NCI-H69 (cell line): ENCODE results near the gene SHB.

Experiments
- DNase-seq: peaks from one replicate; lab custom pipeline; 2025; lab: John Stamatoyannopoulos, UW

The SHB gene

DNA sequence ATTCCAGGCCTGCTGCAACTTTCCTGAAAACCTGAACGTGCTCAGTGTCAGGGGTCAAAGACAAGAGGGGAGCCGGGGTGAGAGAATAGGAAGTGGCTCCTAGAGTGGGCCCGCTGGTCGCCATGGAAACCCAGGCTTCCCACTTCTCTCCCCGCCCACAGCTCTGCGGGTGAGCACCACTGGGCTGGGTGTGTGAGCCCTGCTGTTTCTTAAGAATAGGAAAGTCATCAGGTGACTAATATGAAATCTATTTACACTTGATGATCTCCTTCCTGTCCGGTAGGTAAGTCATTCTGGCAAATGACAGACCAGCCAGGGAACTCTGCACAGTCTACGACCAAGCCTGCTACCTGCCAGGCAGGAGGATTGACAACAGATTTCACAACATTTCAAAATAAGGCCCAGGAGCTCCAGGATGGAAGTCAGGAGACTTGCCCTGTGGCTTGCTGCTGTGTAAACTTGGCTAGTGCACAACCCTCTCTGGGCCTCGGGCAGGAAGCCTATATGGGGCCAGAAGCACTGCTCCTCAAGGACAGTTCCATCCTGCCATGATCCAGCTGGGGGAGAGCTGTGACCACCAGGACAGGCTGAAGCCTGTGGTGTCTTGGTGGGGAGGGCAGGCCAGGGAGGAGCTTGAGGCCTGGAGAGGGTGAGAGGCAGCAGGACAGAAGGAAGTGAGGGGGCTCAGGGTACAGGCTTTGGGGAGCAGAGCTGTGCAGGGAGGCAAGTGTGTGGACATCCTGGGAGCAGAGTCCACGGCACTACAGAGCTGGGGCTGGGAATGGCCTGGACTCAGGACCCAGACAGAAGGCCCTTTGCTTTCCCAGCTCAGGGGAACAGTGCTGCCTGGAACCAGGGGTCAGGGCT lies 60.6 kb downstream of the SHB start:
- DNase-seq = peak; percentile 90

DNA sequence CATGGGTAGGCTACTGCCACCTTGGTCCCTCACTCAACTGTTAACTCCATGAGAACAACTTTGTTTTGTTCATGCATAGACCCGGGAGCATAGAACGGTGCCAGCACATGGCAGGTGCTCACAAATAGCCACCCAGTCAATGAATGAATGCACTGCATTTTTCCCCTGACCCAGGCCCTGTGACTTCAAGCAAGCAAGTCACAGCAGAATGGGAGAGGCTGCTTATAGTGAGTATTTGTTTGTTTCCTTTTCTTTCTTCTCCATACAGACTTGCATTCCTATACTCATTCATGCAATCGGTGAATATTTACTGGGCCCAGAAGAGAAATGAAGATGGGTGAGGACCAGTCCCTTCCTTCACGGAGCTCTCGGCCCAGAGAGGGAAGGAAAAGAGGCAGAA lies 62.0 kb downstream of the SHB start:
- no peak for DNase-seq

DNA sequence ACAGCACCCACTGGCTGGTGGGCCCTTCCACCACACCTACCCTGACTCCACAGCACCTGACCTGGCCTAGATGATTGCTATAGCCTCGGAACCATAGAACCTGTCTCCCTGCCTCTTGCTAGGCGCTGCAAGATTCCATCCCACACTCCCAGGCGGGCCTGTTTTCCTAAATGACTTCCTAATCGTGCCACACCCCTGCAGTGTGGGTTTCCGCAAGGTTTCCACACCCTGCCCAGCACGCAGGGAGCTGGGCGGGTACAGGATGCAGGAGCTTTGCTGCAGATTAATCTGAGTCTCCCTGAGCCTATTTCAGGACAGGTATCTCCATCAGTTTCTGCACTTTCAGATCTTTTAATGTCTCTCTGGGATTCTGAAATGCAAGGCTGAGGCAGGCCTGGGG lies 62.9 kb downstream of the SHB start:
- no peak for DNase-seq

DNA sequence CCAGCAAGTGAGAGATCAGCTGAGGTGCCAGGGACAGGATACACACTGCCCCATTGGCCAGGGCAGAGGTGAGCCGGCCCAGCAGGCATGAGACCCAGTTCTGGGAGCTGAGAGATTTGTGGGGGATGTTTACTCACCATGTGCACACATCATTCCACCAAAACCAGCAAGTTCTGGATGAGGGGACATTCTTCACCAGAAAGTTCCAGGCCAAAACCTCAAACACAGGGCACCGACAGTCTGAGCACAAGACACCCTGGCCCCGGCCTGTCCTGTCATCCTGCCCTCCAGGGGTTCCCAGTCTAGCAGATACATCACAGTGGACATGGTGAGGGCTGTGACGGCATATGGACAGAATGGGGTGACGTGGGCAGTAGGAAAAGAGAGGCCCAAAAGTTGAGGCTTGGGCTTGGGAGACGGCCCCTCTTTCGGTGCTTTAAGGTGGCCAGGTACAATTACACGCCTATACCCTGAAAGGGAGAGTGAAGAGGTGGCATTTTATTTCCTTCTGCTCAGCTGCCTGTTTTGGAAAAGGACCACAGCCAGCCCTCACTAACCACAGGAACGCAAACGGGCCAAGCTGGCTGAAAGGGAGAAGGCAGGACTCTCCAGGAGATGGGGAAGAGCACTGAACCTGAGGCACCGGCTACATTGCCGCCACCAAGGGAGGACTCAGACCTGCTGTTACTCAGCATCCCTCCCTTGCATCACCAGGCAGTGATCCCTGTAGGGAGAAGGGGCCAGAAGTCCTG lies 64.0 kb downstream of the SHB start:
- no peak for DNase-seq

DNA sequence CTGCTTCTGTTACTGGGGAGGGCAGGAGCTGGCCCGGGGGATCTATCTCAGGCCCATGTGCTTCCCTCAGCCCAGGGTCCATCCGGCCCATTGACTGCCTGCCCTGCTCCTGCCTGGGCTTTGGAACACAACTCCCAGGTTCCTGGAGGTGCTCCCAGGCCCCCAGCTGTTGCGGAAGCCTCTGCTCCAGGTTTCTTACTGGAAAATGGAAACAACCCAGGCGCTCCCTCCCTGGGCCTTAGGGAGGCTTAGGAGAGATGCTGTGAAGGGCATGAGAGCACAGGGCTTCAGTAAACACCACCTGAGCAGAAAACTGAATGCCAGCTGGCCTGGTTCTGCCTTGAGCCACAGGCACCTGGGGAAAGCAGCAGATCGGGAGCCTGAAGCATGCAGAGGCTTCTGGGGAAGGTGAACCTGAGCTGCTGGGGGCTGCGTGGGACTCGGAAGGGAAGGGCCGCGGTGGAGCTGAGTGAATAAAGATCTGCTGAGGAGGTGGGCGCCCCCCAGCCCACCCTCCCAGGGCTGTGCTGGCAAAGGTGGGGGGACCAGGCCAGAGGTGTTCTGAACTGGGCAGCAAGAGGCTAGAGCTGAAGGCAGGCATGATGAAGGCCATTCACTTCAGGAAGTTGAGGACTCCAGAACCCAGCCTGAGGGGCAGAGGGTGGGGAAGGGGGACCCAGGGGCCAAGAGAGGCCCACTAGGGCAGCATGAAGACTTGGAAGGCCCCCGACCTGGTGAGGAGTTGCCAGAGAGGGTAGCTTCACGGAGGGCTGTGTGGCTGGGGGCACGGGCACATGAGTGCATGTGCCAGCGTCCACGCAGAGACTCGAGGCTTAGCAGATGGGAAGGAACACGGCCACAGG lies 64.8 kb downstream of the SHB start:
- peak; percentile 90 for DNase-seq

DNA sequence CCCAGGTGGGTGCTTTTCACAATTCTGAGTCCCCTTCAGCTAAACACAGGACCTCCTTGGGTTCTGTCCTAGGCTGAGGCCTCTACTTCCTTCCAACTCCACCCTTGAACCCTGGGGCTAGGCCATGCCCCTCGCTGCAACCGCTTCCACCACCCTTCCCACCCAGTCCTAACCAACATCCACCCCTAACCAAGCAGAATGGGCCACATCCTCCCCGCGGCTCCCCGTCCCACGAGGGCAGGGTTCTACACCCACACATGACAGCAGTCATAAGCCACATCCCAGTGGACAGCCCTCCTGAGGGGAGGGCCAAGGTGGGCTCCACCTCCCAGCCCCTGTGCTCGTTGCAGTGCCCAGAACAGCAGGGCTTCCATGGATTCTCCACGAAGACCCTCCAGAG lies 65.8 kb downstream of the SHB start:
- DNase-seq = no peak

DNA sequence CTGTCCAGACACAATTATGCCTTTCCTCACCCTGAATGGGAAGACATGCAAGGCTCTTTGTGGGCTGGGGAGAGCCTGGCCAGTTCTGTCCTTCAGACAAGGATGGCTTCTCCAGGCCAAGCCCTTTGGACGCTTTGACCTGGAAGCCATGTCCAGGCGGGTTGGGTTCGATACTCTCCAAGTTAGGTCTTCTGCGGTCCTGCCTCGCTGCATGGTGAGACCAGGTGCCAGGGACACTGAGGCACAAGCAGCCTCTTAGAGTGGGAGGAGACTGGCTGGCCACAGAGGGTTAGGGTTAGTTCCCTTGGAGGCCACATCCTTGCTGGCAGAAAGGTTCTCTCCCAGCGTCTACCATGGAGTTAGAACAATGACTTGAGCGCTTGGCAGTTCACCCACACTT lies 67.6 kb downstream of the SHB start:
- DNase-seq = no peak

DNA sequence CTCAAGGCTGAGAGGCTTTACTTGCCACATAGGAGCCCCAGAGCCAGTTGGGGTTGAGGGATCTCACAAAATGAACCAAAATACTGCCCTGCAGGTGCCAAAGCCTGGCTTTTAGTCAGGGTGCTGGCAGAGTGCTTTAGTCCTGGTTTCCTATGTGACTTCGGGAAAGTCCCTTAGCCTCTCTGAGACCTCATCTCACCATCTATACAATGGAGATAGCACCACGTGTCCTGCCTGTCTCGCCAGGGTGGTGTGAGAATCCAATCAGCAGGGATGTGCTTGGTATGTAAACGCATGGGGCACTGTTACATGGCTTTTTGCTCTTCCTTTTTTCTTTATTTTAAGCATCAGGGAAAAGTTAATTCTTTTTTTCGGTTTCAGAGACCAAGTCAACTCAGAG lies 68.3 kb downstream of the SHB start:
- no peak for DNase-seq

DNA sequence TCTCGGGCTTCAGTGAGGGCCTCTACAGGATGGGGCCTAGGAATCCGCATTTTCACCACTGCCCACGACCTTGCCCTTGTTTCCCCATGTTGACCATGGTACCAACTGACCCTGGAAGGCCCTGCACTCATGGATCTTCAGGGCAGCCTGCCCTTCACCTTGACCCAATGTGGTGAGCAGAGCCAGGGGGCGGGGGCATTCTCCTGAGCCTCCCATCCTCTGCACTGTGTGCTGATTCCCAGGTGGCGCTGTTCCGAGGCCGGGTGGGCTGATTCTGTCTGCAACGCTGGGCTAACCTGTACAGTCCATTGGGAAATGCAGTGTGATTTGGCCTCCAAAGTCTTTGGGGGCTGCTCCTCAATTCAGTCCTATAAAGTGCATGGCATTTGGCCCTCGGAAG lies 68.7 kb downstream of the SHB start:
- no peak for DNase-seq

DNA sequence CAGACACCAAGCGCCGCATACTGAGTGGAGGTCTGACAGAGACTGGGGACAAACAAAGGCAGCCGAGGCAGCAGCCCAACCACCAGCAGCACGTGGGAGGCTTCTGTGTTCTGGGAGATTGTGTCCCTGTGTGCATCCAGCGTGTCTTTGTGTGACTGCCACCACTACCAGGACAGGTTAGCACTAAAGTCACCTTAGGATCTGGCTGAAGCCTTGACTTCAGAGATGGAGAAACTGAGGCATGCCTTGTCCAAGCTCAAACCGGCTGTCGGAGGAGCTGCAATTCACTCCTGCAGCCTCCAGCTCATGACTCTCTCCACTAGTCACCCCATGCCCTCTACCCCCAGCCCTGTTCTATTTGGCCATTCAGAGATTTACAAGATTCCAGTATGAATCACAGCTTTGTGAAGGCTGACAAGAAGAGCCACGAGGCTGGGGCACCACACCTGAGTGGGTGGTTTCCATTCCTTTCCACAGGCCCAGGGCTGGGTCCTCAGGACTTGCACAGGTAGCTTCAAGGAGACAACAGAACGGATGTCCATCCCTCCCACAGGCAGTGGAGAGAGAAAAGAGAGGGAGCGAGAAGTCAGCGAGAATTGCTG lies 69.3 kb downstream of the SHB start:
- no peak for DNase-seq

DNA sequence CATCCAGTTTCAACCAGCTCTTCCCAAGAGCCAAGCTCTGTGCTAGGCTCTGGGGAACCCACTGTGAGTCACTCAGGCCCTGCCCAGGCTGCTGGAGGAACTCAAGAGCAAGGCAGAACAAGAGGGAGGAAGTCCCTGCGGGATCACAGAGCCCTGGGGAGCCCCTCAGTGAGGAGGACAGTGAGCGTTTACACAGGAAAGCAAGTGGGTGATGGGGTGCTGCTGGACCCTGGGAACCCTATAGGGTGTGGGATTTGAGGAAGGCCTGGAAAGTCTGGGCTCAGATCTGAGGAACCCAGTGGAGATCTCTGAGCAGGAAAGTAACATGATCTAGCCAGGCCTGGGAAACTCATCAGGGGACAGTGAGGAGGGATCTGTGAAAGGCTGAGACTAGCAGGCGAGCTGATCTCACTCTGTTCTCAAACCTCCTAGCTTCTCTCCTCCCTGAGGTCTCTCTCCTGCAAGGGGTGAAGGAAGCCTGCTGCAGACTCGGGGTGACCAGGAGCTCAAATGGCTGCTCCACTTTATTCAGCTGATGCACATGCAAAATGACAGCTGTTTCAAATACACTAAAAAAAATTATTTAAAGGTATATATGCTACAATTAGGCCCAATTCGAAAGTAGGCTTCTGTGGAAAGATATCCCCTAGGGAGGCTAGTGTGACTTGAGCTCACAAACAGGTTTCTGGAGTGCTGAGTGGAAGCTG lies 70.0 kb downstream of the SHB start:
- peak; percentile 62 for DNase-seq

DNA sequence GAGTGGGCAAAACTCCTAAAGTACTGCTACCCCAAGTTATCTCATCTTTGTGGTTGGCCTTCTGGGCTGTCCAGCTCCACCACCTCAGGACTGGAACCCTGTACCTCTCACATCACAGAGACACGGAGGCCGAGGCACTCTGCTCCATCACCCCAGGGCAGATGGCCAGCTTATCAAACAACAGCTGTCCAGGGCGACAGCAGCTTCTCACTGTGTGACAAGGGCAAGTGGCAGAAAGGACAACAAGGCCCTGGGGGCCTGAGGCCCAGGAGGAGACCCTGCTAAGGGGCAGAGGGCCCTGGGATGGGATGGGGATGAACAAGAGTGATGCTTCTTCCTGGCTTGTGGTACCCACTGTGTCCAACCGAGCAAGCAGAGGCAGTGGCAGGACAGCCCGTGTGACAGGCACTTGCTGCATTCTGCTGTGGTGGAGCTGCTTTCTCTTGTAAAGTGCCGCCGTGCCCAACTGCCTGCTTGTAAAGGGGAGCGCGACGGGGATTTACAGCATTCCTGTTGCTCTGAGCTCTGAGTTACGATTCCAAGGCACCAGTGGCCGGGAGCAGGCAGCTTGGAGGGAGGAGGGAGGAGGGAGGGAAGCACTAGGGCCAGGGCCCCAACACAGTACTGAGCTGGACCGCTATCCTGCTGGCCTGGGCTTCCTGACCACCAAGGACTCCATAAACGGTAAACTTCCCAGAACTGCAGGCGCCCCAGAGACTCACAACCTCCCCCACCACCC lies 71.2 kb downstream of the SHB start:
- no peak for DNase-seq

DNA sequence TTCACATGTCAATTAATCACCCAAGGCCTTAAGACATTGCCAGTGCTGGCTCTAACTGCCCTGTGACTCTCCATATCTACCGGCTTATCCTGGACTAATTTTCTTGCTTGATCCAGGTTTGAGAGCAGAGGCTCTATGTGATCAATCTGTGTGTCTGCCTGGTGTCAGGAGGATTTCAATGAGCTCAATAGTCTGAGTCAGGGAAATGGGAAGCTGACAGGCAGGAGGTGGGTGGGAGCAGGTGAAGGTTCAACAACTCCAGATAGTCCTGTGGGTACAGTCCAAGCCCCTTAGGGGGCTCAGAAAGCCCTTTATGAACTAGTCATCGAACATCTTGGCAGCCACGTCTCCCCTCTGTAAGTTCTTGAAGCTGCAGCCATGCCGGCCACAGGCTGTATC lies 72.2 kb downstream of the SHB start:
- no peak for DNase-seq

DNA sequence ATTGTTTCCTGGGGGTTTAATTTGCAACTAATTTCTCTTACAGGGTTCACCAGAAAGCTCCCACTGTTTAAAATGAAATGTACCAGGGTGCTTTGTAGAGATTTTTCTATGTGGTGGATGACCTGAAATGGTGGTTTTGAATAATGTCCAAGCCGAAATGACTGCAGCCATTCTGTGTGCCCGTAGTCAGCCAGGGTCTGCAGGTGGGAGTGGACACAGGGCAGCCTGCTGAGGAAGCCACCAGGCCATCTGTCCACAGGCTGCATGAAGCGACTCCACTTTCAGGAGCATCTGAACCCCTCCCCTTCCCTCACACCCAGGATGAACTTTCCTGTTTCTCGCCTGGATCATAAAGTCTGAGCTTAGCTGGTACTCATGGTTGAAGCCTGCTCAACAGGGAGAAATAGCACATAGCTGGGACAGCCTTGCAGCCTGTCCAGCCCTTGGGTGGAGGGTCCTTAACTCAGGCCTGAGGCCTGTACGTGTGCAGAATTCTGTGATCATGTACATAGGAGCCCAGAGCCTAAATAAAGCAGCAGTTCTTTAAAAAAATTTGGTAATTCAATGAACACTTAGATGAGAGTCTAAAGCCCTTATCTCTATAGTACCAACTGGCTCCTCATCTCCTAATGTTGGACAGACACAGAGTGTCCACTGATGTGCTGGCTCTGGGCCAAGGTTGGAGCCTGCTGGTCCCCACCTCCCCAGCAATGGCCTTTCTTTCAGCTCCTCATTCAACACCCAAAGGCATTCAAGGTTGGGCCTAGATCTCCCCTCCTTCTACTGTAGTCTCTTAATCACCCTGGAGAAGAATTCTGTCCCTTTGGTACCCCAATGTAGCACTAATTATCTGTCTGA lies 72.8 kb downstream of the SHB start:
- DNase-seq = peak; percentile 80

DNA sequence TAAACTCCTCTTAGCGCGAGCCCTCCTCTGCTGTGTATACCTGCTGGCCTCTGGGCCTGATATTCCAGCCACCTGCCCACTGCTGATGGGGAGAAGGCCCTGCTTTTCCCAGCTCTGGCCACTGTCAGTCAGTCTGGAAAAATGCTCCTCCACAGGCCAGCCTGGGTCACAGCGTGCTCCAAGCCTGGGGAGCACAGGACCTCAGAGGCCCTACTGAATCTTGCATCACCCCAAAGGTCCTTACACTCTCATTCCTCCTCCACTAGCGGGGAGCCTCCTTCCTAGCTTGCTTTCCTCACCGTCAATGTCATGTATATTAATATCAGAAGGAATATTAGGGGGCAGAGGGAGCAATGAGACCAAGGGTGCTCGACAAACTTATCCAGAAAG lies 73.7 kb downstream of the SHB start:
- DNase-seq = no peak

DNA sequence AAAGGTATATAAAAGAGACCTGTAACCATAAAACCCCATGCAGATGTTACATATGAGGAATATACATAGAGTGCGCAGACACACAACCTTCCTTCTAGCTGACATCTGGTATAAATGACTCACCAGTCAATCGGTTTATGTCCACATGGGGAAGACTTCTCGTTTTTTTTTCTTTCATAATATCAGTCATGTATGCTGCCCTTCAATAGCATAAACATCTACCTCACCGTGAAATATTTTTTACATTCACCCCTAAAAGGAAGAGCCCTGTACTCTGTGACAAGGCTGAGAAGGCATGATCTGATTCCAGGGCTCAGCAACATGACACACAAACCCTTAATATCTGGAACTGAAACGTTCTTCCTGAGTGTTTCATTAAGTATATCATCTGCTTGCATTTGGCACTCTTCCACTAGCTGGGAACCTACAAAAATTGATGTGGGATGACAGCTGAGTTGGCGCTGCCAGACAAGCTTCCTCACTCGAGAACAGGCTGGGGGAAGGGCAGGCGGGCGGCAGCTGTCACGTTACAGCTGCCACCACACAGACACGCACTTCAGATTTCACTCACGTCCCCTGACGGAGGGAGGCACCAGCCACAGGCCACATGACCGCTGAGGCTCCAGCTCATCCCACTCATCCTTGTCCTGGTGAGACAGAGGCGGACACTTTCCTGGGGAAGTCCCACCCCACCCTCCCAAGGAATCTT lies 74.2 kb downstream of the SHB start:
- peak; percentile 91 for DNase-seq

DNA sequence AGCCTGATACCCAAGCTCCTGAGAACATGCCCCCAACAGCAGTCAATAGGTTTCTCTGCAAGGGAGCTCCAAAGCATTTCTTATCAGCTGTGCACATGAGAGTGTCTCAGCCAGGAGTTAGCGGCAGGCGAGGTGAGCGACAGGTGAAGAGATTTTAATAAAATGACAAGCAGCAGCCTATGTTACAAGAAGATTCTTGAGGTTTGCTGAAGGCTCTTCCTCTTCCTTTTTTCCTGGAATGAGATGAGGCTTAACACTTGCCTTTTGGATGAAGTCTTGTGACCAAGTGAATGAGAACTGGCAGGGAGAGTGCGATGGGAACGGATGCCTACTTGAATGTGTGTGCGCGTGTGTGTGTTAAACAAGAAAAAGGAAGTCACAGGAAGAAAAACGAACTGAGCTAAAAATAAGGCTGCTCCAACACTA lies 76.1 kb downstream of the SHB start:
- DNase-seq = no peak

DNA sequence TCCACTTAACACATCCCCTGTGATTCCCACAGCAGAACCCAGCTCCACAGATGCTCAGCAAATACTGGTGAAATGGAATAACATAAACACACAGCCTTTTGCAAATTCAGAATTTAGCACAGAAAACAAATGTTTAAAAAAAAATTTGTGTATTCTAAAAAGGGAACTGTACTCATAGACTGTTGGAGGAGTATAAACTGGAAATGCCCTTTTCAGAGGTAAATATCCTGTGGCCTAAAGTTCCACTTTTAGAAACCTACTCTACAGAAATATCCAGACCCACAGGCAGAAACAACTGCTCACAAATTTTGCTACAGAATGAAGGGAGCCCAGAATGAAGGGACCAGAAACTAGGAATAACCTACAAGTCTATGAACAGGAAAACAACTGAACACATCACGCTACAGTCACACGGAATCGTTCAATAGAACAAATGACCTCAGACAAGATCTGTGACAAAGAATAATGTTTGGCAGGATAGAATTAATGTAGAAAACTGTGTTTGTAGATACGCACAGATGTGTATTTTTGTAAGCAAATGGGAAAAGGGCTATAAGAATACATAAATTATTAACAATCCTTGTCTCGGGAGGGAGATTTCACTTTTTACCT lies 78.5 kb downstream of the SHB start:
- no peak for DNase-seq

DNA sequence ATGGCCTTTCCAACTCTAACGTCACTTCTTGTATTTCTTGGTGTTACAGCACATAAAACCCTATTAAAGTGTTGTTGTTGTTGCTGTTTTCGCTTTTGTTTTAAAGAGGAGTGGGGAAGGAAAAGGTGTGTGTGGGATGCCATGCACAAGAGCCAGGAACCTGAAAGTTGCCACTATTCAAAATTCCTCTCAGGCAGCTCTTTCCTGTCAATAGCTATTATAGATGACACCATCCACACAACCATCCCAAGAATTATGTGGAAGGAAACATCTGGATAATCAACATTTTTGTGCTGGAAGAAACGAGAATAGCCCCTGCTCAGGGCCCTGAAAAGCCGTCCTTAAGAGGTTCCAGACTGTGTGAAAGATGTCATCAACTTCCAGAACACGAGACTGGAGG lies 79.3 kb downstream of the SHB start:
- no peak for DNase-seq
